Ishikawa (cell line): ENCODE results near the gene FUCA2.

Experiments
- CEBPB ChIP-seq: IDR thresholded peaks from 2 replicates; pipeline ENCODE4 v1.6.1; 2012
- EP300 ChIP-seq: IDR thresholded peaks from 2 replicates; pipeline ENCODE4 v1.6.1; 2012; ENCODE audit warnings: borderline replicate concordance
- FOXM1 ChIP-seq: IDR thresholded peaks from 2 replicates; pipeline ENCODE4 v1.6.1; 2012; ENCODE audit warnings: low read depth, borderline replicate concordance
- MAX ChIP-seq: IDR thresholded peaks from 2 replicates; pipeline ENCODE4 v1.6.1; 2012
- NFIC ChIP-seq: IDR thresholded peaks from 2 replicates; pipeline ENCODE4 v1.6.1; 2012
- RAD21 ChIP-seq: IDR thresholded peaks from 2 replicates; pipeline ENCODE4 v1.6.1; 2012; ENCODE audit warnings: low read depth
- TAF1 ChIP-seq: IDR thresholded peaks from 2 replicates; pipeline ENCODE4 v1.6.1; 2012; ENCODE audit warnings: low read depth, mild to moderate bottlenecking
- USF1 ChIP-seq: IDR thresholded peaks from 2 replicates; pipeline ENCODE4 v1.6.1; 2012
- YY1 ChIP-seq: IDR thresholded peaks from 2 replicates; pipeline ENCODE4 v1.6.1; 2012; ENCODE audit warnings: low read depth
- ZBTB7A ChIP-seq: IDR thresholded peaks from 2 replicates; pipeline ENCODE4 v1.6.1; 2012; ENCODE audit warnings: low read depth
- TF ChIP-seq, protein P1 (sequence below): IDR thresholded peaks from 2 replicates; pipeline ENCODE4 v1.6.1; 2012; ENCODE audit warnings: low read depth, mild to moderate bottlenecking

DNA sequence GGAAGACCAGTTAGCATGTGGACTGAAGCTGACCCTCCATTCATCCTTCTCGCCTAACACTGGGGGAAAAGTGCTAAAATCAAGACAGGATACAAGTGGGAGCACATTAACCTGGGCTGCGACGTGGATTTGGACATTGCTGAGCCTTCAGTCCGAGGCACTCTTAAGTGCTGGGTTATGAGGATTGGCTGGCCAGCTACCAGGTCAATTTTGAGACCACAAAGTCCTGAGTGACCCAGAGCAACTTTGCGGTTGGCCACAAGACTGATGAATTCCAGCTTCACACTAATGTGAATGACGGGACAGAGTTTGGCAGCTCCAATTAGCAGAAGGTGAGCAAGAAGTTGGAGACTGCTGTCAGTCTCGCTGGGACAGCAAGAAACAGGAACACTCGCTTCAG, 20.7 kb downstream of the FUCA2 start:
- TF ChIP-seq TAF1, result no peak
- no peak for TF ChIP-seq EP300
- no peak for TF ChIP-seq CEBPB
- TF ChIP-seq, protein P1, sequence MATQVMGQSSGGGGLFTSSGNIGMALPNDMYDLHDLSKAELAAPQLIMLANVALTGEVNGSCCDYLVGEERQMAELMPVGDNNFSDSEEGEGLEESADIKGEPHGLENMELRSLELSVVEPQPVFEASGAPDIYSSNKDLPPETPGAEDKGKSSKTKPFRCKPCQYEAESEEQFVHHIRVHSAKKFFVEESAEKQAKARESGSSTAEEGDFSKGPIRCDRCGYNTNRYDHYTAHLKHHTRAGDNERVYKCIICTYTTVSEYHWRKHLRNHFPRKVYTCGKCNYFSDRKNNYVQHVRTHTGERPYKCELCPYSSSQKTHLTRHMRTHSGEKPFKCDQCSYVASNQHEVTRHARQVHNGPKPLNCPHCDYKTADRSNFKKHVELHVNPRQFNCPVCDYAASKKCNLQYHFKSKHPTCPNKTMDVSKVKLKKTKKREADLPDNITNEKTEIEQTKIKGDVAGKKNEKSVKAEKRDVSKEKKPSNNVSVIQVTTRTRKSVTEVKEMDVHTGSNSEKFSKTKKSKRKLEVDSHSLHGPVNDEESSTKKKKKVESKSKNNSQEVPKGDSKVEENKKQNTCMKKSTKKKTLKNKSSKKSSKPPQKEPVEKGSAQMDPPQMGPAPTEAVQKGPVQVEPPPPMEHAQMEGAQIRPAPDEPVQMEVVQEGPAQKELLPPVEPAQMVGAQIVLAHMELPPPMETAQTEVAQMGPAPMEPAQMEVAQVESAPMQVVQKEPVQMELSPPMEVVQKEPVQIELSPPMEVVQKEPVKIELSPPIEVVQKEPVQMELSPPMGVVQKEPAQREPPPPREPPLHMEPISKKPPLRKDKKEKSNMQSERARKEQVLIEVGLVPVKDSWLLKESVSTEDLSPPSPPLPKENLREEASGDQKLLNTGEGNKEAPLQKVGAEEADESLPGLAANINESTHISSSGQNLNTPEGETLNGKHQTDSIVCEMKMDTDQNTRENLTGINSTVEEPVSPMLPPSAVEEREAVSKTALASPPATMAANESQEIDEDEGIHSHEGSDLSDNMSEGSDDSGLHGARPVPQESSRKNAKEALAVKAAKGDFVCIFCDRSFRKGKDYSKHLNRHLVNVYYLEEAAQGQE, result no peak
- no peak for TF ChIP-seq FOXM1
- TF ChIP-seq MAX, result no peak
- TF ChIP-seq USF1, result no peak
- no peak for TF ChIP-seq YY1
- TF ChIP-seq ZBTB7A, result no peak
- TF ChIP-seq NFIC, result no peak
- TF ChIP-seq RAD21, result no peak
